PFSK-1 (cell line): ENCODE data around the gene SERPINA5.

Experiments used
- POLR2AphosphoS5 ChIP-seq: IDR thresholded peaks from 2 replicates; pipeline ENCODE4 v1.6.1; 2012; ENCODE audit warnings: low read depth, mild to moderate bottlenecking, control low read depth, low read length, moderate library complexity
- SIN3A ChIP-seq: IDR thresholded peaks from 2 replicates; pipeline ENCODE4 v1.6.1; 2012; ENCODE audit warnings: mild to moderate bottlenecking, low read length, moderate library complexity, borderline replicate concordance; ENCODE audit not compliant: insufficient read depth

GRCh38 chr14:94571395-94571794 is 9.8 kb upstream of the SERPINA5 start:
- no peak for TF ChIP-seq POLR2AphosphoS5
- no peak for TF ChIP-seq SIN3A
